A204.1 (cell line): Measurements from ENCODE around the gene ABI3BP.
"Not testable (repeated sequence)": the region's sequence is repeated elsewhere in the genome, so short reads cannot be mapped to it uniquely, and the experiment has no call there.

ENCODE experiments used
- FAIRE-seq: peaks from 2 replicates; lab custom pipeline; 2012; peaks lifted over from hg19 to GRCh38; lab: Jason Lieb, UNC

ABI3BP gene

GRCh38 chr3:100993309-100993708, at the start of gene ABI3BP:
Gene ABI3BP, minus strand, starts transcription at chr3:100993421. Its CDS starts 37 bp downstream, at chr3:100993384.
- no peak for FAIRE-seq

- no peak for FAIRE-seq
Observed at GRCh38 chr3:101039285-101039684, 46.1 kb upstream of the ABI3BP start.

GRCh38 chr3:101038880-101039279, 45.7 kb upstream of the ABI3BP start:
- no peak for FAIRE-seq

- no peak for FAIRE-seq
Observed at GRCh38 chr3:101038393-101038792, 45.2 kb upstream of the ABI3BP start.

- no peak for FAIRE-seq
Observed at GRCh38 chr3:101037613-101038012, 44.4 kb upstream of the ABI3BP start.

- no peak for FAIRE-seq
Observed at GRCh38 chr3:101036676-101037075, 43.5 kb upstream of the ABI3BP start.

GRCh38 chr3:101036213-101036618, 43.0 kb upstream of the ABI3BP start:
- no peak for FAIRE-seq

GRCh38 chr3:101027286-101027685, 34.1 kb upstream of the ABI3BP start:
- no peak for FAIRE-seq

- no peak for FAIRE-seq
Observed at GRCh38 chr3:101026881-101027280, 33.7 kb upstream of the ABI3BP start.

- no peak for FAIRE-seq
Observed at GRCh38 chr3:101026244-101026643, 33.0 kb upstream of the ABI3BP start.

GRCh38 chr3:101020351-101021015, 27.3 kb upstream of the ABI3BP start:
- FAIRE-seq = no peak

GRCh38 chr3:101017017-101017416, 23.8 kb upstream of the ABI3BP start:
- no peak for FAIRE-seq

GRCh38 chr3:101012312-101012711, 19.1 kb upstream of the ABI3BP start:
- FAIRE-seq = not testable (repeated sequence)

GRCh38 chr3:101011136-101011535, 17.9 kb upstream of the ABI3BP start:
- FAIRE-seq = no peak

- FAIRE-seq = no peak
Observed at GRCh38 chr3:101010296-101010695, 17.1 kb upstream of the ABI3BP start.

GRCh38 chr3:101009386-101009785, 16.2 kb upstream of the ABI3BP start:
- no peak for FAIRE-seq

- no peak for FAIRE-seq
Observed at GRCh38 chr3:100999160-100999559, 5.9 kb upstream of the ABI3BP start.

- FAIRE-seq = no peak
Observed at GRCh38 chr3:100994809-100995208, 1.6 kb upstream of the ABI3BP start.

GRCh38 chr3:100994187-100994586, 966 bp upstream of the ABI3BP start:
- FAIRE-seq = no peak

- no peak for FAIRE-seq
Observed at GRCh38 chr3:100992231-100993012, 799 bp downstream of the ABI3BP start.

GRCh38 chr3:100988080-100988479, 5.1 kb downstream of the ABI3BP start:
- FAIRE-seq = no peak

- FAIRE-seq = no peak
Observed at GRCh38 chr3:100984308-100984707, 8.9 kb downstream of the ABI3BP start.

- FAIRE-seq = no peak
Observed at GRCh38 chr3:100982710-100983109, 10.5 kb downstream of the ABI3BP start.
